ENCODE results near the gene UCN3.

GRCh38 chr10:5418584-5418983, 53.8 kb downstream of the UCN3 start:
- no peak for TF ChIP-seq POLR2A (IDR thresholded peaks at IDR 0.05; ENCODE audit: low read depth, low read length)
- TF ChIP-seq TAF1 (IDR thresholded peaks at IDR 0.05; ENCODE audit: low read depth, low read length) = no peak
- TF ChIP-seq POLR2AphosphoS5 (IDR thresholded peaks at IDR 0.05; ENCODE audit: low read depth, low read length) = no peak
- TF ChIP-seq PAX5 (IDR thresholded peaks at IDR 0.05; ENCODE audit: insufficient read depth, low read length, severe bottlenecking) = no peak
